Astrocyte of the hippocampus (primary cell): ENCODE measurements around the gene TRIM56.
"Not testable (repeated sequence)": the region's sequence is repeated elsewhere in the genome, so short reads cannot be mapped to it uniquely, and the experiment has no call there.

ENCODE experiments used
- DNase-seq: peaks from one replicate; pipeline ENCODE4 v3.0.0; 2011; ENCODE audit warnings: low read depth, low spot score

Gene TRIM56

DNA sequence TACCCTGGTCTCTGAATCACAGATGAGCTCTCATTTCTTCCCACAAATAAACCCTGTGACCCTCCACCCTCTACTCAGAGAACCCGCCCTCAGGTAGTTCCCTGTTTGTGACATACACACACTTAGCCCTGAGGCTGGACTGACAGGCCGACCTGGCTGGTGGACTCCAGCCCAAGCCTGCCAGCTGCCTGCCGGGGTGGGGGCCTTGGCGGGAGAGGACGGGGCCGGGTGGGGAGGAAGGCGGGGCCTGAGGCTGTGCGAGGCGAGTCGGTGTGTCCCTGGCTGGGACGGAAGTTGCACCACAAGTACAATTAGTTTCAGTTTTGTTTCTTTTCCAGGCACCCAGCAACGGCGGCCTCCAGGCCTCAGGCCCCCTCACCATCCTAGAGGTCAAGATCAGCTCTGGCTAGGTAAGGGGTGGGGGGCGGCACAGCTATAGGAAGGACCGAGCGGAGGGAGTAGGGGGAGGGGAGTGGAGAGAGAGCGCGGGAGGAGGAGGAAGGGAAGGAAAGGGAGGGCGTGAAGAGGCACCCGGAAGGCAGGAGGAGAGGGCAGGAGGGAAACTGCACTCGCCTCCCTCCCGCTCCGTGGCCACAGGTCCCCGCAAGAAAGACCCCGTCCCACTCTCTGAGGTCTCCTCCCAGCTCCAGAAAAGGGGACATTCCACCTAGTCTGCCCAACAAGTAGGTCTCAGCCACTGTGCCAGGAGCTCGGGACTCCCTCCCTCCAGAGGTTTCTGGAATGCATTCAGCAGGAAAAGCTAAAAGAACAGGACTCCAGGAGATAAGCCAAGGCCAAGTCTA is at the start of gene TRIM56:
TSS of gene TRIM56 (plus strand) at position 320 of the 803 bp plus-strand sequence. CDS start 1,832 bp downstream, outside the sequence.
- DNase-seq, result peak; percentile 90

DNA sequence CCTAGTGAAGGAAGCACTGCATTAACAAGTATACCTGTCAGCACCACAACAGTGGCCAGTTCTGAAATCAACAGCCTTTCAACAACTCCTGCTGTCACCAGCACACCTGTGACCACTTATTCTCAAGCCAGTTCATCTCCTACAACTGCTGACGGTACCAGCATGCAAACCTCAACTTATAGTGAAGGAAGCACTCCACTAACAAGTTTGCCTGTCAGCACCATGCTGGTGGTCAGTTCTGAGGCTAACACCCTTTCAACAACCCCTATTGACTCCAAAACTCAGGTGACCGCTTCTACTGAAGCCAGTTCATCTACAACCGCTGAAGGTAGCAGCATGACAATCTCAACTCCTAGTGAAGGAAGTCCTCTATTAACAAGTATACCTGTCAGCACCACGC is 49.3 kb upstream of the TRIM56 start:
- no peak for DNase-seq

DNA sequence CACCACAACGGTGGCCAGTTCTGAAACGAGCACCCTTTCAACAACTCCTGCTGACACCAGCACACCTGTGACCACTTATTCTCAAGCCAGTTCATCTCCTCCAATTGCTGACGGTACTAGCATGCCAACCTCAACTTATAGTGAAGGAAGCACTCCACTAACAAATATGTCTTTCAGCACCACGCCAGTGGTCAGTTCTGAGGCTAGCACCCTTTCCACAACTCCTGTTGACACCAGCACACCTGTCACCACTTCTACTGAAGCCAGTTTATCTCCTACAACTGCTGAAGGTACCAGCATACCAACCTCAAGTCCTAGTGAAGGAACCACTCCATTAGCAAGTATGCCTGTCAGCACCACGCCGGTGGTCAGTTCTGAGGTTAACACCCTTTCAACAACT is 44.0 kb upstream of the TRIM56 start:
- DNase-seq, result not testable (repeated sequence)

- DNase-seq, result peak; percentile 77
These were observed 26.9 kb upstream of the TRIM56 start for GRCh38 chr7:101058355-101058754.

GRCh38 chr7:101059620-101059942 is 25.7 kb upstream of the TRIM56 start:
- DNase-seq, result no peak

DNA sequence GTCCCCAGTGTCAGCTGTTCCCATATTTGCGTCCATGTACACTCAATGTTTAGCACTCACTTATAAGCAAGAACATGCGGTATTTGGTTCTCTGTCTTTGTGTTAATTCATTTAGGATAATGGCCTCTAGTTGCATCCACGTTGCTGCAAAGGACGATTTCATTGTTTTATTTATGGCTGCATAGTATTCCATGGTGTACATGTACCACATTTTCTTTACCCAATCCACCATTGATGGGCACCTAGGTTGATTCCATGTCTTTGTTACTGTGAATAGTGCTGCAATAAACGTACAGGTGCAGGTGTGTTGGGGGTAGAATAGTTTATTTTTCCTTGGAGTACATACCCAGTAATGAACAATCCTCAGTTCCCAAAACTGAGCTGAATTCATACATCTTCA is 24.3 kb upstream of the TRIM56 start:
- DNase-seq, result no peak

GRCh38 chr7:101064176-101064550 is 21.1 kb upstream of the TRIM56 start:
- not testable (repeated sequence) for DNase-seq

GRCh38 chr7:101065162-101065561 is 20.1 kb upstream of the TRIM56 start:
- not testable (repeated sequence) for DNase-seq

DNA sequence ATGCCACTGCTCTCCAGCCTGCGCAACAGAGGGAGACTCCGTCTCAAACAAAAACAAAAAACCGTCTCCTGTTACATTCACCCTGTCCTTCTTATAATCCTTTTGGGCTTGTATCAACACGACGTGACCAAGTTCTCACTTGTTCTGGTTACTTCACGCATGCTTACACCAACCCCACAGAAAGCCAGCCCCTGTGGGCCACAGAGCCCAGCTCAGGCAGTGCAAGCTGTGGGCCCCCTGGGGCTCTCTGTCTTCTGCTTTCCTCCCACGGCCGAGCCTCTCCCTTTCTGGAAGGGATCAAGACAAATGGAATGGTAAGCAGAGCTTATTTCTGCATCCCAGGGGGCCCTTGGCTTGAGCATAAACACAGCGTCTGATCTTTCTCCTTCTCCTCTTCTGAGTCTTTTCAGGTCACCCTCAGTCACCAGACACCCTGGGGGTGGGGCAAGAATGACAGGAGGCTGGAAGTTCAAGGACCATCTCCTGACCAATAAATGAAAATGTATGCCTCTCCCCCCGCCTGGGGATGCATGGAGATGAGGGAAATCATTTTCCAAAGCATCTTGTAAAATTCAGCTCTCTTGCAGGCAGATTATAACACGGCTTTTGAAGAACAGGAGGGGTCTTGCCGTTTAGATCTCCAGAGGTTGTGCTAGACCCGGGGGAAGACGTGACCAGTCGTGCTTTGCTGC is 19.0 kb upstream of the TRIM56 start:
- peak; percentile 16 for DNase-seq

- DNase-seq, result no peak
These were observed 18.5 kb upstream of the TRIM56 start for GRCh38 chr7:101066833-101067177.

DNA sequence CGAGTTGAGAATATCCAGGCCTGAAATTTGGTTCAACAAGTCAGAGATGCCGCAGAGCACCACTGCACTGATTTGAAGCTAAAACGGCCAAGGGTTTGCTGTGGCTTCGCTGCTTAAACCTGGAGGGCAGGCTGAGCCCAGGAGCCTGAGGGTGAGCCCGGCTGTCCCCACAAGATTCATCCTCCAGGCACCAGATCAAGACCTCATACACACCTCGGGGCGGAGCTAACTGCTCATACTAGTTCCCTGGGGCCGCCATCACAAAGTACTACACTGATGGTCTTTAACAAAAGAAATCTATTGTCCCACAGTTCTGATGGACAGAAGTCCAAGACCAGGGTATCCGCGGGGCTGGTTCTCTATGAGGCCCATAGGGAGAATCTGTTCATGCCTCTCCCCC is 16.9 kb upstream of the TRIM56 start:
- DNase-seq, result no peak

GRCh38 chr7:101071362-101072104 is 13.7 kb upstream of the TRIM56 start:
- not testable (repeated sequence) for DNase-seq

GRCh38 chr7:101075646-101076045 is 9.6 kb upstream of the TRIM56 start:
- DNase-seq, result no peak

DNA sequence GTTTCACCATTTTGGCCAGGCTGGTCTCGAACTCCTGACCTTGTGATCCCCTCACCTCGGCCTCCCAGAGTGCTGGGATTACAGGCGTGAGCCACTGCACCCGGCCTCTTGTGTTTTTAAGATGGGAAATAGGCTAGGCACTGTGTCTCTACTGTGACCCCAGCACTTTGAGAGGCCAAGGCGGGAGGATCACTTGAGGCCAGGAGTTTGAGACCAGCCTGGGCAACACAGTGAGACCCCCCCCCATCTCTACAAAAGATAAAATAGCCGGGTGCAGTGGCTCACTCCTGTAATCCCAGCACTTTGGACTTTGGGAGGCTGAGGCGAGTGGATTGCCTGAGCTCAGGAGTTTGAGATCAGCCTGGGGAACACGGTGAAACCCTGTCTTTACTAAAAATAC is 9.1 kb upstream of the TRIM56 start:
- not testable (repeated sequence) for DNase-seq

DNA sequence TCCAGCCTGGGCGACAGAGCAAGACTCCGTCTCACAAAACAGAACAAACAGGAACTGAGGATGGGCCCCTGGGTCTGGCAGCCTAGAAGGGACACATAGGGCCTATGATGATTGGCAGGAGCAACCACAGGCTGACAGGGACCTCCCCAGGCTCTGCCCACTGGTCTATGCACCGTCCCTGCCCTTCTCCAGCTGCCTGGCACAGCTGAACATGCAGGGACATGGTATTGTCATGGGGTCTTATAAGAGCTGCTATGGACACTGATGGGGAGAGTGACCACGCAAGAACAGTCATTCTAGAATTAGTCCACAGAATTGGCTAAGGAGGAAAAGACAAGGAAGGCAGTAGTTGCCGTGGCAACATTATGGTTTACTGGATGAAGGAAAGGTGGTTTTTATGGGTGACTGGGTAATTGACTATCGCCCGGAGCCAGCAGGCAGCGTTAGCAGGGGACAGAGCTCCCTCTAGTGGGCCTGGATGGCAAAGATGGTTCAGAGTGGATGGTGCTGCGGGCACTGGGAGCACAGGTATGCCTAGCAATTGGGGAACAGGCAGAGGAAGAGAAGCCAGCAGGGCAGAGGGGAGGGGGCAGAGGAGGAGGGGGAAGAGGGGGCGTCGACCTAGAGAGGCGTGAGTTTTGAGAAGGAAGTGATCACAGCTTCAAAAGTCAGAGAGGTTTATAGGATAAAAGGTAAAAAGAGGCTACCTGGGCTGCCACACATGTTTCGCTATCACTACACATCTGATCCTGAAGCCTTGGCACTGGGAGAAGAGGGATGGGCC is 7.8 kb upstream of the TRIM56 start:
- peak; percentile 92 for DNase-seq

DNA sequence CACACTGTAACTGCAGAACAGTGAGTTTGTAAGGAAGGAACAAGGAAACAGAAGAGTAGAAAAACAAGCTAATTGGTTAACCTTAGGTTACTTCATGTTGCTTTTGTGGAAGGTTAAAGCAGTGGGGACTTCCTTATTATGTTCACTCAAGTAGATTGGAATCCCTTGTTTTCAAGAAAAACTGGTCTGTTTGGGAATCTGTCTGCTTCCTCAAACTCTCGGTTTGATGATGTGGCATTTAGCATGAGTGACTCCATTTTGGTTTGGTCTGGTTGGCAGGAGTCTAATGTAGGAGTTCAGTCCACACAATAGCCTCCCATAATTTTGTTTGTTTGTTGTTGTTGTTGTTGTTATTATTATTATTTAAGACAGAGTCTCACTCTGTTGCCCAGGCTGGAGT is 3.8 kb upstream of the TRIM56 start:
- DNase-seq, result no peak

GRCh38 chr7:101084865-101085161 is 468 bp upstream of the TRIM56 start:
- DNase-seq, result no peak

DNA sequence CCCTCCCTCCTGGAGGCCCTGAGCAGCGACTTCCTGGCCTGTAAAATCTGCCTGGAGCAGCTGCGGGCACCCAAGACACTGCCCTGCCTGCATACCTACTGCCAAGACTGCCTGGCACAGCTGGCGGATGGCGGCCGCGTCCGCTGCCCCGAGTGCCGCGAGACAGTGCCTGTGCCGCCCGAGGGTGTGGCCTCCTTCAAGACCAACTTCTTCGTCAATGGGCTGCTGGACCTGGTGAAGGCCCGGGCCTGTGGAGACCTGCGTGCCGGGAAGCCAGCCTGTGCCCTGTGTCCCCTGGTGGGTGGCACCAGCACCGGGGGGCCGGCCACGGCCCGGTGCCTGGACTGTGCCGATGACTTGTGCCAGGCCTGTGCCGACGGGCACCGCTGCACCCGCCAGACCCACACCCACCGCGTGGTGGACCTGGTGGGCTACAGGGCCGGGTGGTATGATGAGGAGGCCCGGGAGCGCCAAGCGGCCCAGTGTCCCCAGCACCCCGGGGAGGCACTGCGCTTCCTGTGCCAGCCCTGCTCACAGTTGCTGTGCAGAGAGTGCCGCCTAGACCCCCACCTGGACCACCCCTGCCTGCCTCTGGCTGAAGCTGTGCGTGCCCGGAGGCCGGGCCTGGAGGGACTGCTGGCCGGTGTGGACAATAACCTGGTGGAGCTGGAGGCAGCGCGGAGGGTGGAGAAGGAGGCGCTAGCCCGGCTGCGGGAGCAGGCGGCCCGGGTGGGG is 2.2 kb downstream of the TRIM56 start:
- no peak for DNase-seq

DNA sequence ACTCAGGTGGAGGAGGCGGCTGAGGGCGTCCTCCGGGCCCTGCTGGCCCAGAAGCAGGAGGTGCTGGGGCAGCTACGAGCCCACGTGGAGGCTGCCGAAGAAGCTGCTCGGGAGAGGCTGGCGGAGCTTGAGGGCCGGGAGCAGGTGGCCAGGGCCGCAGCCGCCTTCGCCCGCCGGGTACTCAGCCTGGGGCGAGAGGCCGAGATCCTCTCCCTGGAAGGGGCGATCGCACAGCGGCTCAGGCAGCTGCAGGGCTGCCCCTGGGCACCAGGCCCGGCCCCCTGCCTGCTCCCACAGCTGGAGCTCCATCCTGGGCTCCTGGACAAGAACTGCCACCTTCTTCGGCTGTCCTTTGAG is 2.8 kb downstream of the TRIM56 start:
- DNase-seq, result no peak

DNA sequence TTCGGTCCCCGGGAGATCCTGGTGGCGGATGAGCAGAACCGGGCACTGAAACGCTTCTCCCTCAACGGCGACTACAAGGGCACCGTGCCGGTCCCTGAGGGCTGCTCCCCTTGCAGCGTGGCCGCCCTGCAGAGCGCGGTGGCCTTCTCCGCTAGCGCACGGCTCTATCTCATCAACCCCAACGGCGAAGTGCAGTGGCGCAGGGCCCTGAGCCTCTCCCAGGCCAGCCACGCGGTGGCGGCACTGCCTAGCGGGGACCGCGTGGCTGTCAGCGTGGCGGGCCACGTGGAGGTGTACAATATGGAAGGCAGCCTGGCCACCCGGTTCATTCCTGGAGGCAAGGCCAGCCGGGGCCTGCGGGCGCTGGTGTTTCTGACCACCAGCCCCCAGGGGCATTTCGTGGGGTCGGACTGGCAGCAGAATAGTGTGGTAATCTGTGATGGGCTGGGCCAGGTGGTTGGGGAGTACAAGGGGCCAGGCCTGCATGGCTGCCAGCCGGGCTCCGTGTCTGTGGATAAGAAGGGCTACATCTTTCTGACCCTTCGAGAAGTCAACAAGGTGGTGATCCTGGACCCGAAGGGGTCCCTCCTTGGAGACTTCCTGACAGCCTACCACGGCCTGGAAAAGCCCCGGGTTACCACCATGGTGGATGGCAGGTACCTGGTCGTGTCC is 3.7 kb downstream of the TRIM56 start:
- no peak for DNase-seq

DNA sequence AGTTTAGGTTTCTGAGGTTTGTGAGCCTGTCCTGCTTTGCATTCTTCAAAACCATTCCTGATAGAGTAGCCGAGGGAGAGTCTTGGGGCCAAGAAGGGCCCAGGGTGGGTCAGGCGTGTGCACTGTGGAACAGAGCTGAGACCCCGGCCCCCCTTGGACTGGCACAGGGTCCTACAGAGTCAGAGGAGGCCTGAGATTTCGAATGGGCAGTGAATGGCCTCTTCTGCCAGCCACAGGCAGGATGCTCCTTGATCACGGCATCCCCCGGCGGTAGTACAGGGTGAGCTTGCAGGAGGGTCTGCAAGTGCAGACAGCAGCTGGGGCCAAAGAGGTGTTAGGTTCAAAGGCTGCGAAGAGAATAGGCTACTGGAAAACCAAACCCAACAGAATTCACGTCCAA is 4.6 kb downstream of the TRIM56 start:
- no peak for DNase-seq
